ENCODE results near the gene TGFB1I1.
"Not testable (repeated sequence)": the region's sequence is repeated elsewhere in the genome, so short reads cannot be mapped to it uniquely, and the experiment has no call there.

The TGFB1I1 gene

GRCh38 chr16:31519759-31520431 is 47.9 kb downstream of the TGFB1I1 start:
- DNase-seq, result no peak

GRCh38 chr16:31521368-31521767 is 49.4 kb downstream of the TGFB1I1 start:
- no peak for DNase-seq

- no peak for DNase-seq
These were observed 50.1 kb downstream of the TGFB1I1 start for GRCh38 chr16:31522071-31522470.

GRCh38 chr16:31523768-31524167 is 51.8 kb downstream of the TGFB1I1 start:
- not testable (repeated sequence) for DNase-seq

GRCh38 chr16:31525113-31525512 is 53.2 kb downstream of the TGFB1I1 start:
- DNase-seq, result no peak

Measured in NCI-H1436 treated with DMSO at 0.1 percent for 48 hours (cell line).